Measurements from ENCODE around the gene OGA. TPM values are rescaled to one million over a fixed set of nuclear protein-coding genes. Genes with fewer than 3 reads are reported as not detected.

The OGA gene
- polyA plus RNA-seq, 1 donor = 269 TPM

- DNase-seq = no peak
Measured at GRCh38 chr10:101775273-101776160, 42.7 kb downstream of the OGA start, which contains the start of gene FGF8. Gene FGF8, minus strand, starts transcription at chr10:101776114. Its CDS starts 214 bp downstream, at chr10:101775900.

- no peak for DNase-seq
Measured at GRCh38 chr10:101774589-101775272, 43.5 kb downstream of the OGA start.

GRCh38 chr10:101773923-101774588 is 44.2 kb downstream of the OGA start:
- no peak for DNase-seq

GRCh38 chr10:101772895-101773761 is 45.1 kb downstream of the OGA start:
- no peak for DNase-seq

GRCh38 chr10:101772017-101772894 is 46.0 kb downstream of the OGA start:
- DNase-seq = no peak

GRCh38 chr10:101771380-101771779 is 46.9 kb downstream of the OGA start:
- no peak for DNase-seq

GRCh38 chr10:101770331-101771215 is 47.7 kb downstream of the OGA start:
- no peak for DNase-seq

- no peak for DNase-seq
Measured at GRCh38 chr10:101769541-101770180, 48.6 kb downstream of the OGA start.

- DNase-seq = no peak
Measured at GRCh38 chr10:101768791-101769170, 49.5 kb downstream of the OGA start.

- no peak for DNase-seq
Measured at GRCh38 chr10:101767966-101768790, 50.1 kb downstream of the OGA start.

GRCh38 chr10:101767600-101767945 is 50.7 kb downstream of the OGA start:
- DNase-seq = no peak

GRCh38 chr10:101766753-101767599 is 51.3 kb downstream of the OGA start:
- no peak for DNase-seq

- no peak for DNase-seq
Measured at GRCh38 chr10:101766306-101766705, 51.9 kb downstream of the OGA start.

GRCh38 chr10:101763141-101763846 is 55.0 kb downstream of the OGA start:
- no peak for DNase-seq

- DNase-seq = no peak
Measured at GRCh38 chr10:101762736-101763135, 55.5 kb downstream of the OGA start.

GRCh38 chr10:101761226-101761625 is 57.0 kb downstream of the OGA start:
- DNase-seq = no peak

- no peak for DNase-seq
Measured at GRCh38 chr10:101760510-101760909, 57.7 kb downstream of the OGA start.
